OCI-LY7 (cell line): ENCODE measurements around the gene RAB35. TPM values are rescaled to one million over a fixed set of nuclear protein-coding genes. Genes with fewer than 3 reads are reported as not detected.

ENCODE experiments used
- BruUV-seq: library from RNA; stranded (reverse); fragments of 400-500 nt; replicated peaks from 2 replicates; lab custom pipeline; 2021; lab: Mats Ljungman, UMichigan
- CTCF ChIA-PET: fragments of 300-600 bp; sonication (Branson Sonifier 250); formaldehyde crosslinking; loops from one replicate; lab custom pipeline; 2022; ENCODE audit warnings: antibody characterized with exemption; ENCODE audit not compliant: unreplicated experiment; lab: Charles Lee
- POLR2A ChIA-PET: fragments of 300-600 bp; sonication (Branson Sonifier 250); formaldehyde crosslinking; loops from one replicate; lab custom pipeline; 2022; ENCODE audit warnings: antibody characterized with exemption; lab: Charles Lee
- DNase-seq: peaks from one replicate; pipeline ENCODE4 v3.0.0-alpha.2; 2015; ENCODE audit warnings: low spot score
- H2AFZ ChIP-seq: fragments of 200-600 bp; sonication (generic), shearing (Covaris generic); 2 replicates; pipeline ENCODE4 v1.6.1; 2014; ENCODE audit warnings: mild to moderate bottlenecking, antibody characterized with exemption, low read length, moderate library complexity
- H3K27ac ChIP-seq: fragments of 200-600 bp; sonication (generic); 2 replicates; pipeline ENCODE4 v1.5.1; 2014; ENCODE audit warnings: mixed run types, low read depth, mild to moderate bottlenecking, moderate library complexity, low read length, inconsistent platforms; ENCODE audit not compliant: poor library complexity, severe bottlenecking
- H3K36me3 ChIP-seq: fragments of 200-600 bp; sonication (generic); 2 replicates; pipeline ENCODE4 v1.6.1; 2014; ENCODE audit warnings: mild to moderate bottlenecking, antibody characterized with exemption, low read length, moderate library complexity, mixed read lengths; ENCODE audit not compliant: insufficient read depth
- H3K4me1 ChIP-seq: fragments of 200-600 bp; sonication (generic); 2 replicates; pipeline ENCODE4 v1.5.1; 2014; ENCODE audit warnings: mild to moderate bottlenecking, low read length; ENCODE audit not compliant: insufficient read depth, poor library complexity, severe bottlenecking
- H3K4me2 ChIP-seq: fragments of 200-600 bp; sonication (generic); 2 replicates; pipeline ENCODE4 v1.6.1; 2014; ENCODE audit warnings: mild to moderate bottlenecking, low read length
- H3K4me3 ChIP-seq: fragments of 200-600 bp; sonication (generic); 2 replicates; pipeline ENCODE4 v1.5.1; 2014; ENCODE audit warnings: mild to moderate bottlenecking, low read depth, low read length; ENCODE audit not compliant: poor library complexity, severe bottlenecking
- H3K79me2 ChIP-seq: fragments of 200-600 bp; sonication (generic); 2 replicates; pipeline ENCODE4 v1.6.1; 2016; ENCODE audit warnings: low read depth, mild to moderate bottlenecking, low read length, moderate library complexity, mixed read lengths; ENCODE audit not compliant: insufficient read depth
- H3K9me2 ChIP-seq: fragments of 200-600 bp; sonication (generic); 2 replicates; pipeline ENCODE4 v1.6.1; 2016; ENCODE audit warnings: mild to moderate bottlenecking, low read length, mixed read lengths; ENCODE audit not compliant: insufficient read depth
- H3K9me3 ChIP-seq: fragments of 200-600 bp; sonication (generic); 2 replicates; pipeline ENCODE4 v1.6.1; 2014; ENCODE audit warnings: mild to moderate bottlenecking, mixed run types, low read length, mixed read lengths
- H4K20me1 ChIP-seq: fragments of 200-600 bp; sonication (generic); 2 replicates; pipeline ENCODE4 v1.6.1; 2014; ENCODE audit warnings: mild to moderate bottlenecking, antibody characterized with exemption, low read length, moderate library complexity, mixed read lengths; ENCODE audit not compliant: insufficient read depth
- EZH2phosphoT487 ChIP-seq: fragments of 200-600 bp; sonication (generic); IDR thresholded peaks from 2 replicates; pipeline ENCODE4 v1.6.1; 2018; ENCODE audit warnings: low read depth, borderline replicate concordance, mild to moderate bottlenecking, mixed run types, antibody characterized with exemption, low read length, moderate library complexity, mixed read lengths
- intact Hi-C: fragments of 100-400 bp; cut with micrococcal nuclease; formaldehyde crosslinking; loops from one replicate; pipeline ENCODE4 v1.10.0; 2022; ENCODE audit not compliant: unreplicated experiment
- total RNA-seq, 2 experiments: library from RNA; depleted of rRNA in 1 of 2; stranded (reverse); fragments of >200 nt in 1 of 2; shearing (Covaris generic) in 1 of 2; gene quantifications; 2 replicates each; pipeline ENCODE4 v1.2.3, GENCODE V29; 2014 to 2022
- TF ChIP-seq, protein P1 (sequence below): fragments of 200-600 bp; sonication (generic); conservative IDR thresholded peaks from 2 replicates; pipeline ENCODE4 v1.5.1; 2014; ENCODE audit warnings: mild to moderate bottlenecking, antibody characterized with exemption, low read length, moderate library complexity, mixed read lengths

Gene RAB35
- total RNA-seq, 2 experiments from 2014 or later: 42.2 to 85.9 TPM

DNA sequence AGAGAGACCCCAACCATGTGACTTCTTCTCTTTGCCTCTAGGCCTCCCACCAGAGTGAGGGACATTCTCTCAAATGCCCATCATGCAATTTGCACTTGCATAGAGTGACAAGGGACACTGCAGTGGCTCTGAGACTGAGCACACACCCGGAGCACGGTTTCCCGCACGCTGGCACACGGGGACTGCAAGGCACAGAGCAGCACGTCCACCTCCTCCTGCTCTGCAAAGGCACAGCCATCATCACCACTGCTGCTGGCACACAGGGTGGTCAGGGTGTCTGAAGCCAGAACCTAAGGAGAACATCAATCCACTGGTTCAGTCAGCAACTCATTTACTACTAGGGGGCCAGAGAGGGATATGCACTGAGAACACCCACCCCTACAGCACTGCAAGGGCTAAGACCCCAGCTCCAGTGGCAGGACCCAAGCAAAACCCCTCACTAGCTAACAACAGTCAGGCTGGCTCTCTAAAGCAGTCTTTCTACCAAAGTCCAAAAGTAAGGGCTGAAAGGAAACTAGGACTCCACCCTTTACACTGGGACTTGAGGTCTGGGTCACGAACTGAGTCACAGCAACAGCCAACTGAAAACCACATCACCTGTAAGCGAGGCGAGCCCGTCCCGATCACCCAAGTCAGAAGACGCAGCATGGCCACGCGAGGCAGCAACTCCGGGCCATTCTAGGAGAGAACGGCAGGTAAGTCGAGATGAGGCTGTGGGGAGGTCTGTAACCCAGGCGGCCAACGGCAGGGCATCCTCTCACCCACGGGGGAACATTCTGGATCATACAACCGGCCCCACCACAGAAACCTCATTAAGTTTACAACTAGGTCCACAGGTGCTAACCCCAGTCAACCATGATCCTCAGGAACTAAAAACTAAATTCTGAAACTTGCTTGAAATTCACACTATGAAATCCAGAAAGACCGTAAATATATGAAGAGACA, 40.0 kb upstream of the RAB35 start:
- Histone ChIP-seq H3K36me3 (peaks cover 95% of the 10 kb centered on the region), H3K4me3 (no peak overlapping the region), H3K27ac (no peak overlapping the region), H2AFZ (no peak overlapping the region), H4K20me1 (no peaks in the 10 kb centered on the region), H3K4me2 (no peak overlapping the region), H3K79me2 (no peaks in the 10 kb centered on the region), H3K9me3 (no peaks in the 10 kb centered on the region), H3K4me1 (no peaks in the 10 kb centered on the region), H3K9me2 (no peaks in the 10 kb centered on the region)
- TF ChIP-seq, protein P1, sequence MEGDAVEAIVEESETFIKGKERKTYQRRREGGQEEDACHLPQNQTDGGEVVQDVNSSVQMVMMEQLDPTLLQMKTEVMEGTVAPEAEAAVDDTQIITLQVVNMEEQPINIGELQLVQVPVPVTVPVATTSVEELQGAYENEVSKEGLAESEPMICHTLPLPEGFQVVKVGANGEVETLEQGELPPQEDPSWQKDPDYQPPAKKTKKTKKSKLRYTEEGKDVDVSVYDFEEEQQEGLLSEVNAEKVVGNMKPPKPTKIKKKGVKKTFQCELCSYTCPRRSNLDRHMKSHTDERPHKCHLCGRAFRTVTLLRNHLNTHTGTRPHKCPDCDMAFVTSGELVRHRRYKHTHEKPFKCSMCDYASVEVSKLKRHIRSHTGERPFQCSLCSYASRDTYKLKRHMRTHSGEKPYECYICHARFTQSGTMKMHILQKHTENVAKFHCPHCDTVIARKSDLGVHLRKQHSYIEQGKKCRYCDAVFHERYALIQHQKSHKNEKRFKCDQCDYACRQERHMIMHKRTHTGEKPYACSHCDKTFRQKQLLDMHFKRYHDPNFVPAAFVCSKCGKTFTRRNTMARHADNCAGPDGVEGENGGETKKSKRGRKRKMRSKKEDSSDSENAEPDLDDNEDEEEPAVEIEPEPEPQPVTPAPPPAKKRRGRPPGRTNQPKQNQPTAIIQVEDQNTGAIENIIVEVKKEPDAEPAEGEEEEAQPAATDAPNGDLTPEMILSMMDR: no peak
- no peak for TF ChIP-seq EZH2phosphoT487
- DNase-seq: no peak
- POLR2A ChIA-PET: no interaction called here
- CTCF ChIA-PET: no interaction called here
- intact Hi-C loops: no loop called here
- no TSS peak for BruUV-seq

DNA sequence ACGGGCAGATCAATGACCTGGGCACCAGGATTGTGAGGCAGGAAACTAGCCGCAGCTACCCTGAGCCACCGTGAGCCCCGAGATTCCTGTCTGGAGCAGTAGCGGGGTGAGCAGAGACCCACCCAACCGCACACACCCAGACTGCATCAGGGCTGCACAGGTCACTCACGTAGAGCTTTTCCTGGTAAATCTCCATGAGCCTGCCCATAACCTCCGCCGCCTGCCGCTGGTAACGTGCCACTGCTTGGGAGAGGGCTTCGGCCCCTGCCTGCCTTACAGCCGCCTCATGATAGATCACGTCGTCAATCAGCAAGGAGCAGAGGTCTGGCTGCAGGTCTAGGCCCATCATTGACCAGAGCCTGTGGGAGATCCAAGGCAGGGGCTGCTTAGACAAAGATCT, 38.5 kb upstream of the RAB35 start:
- no peak overlapping the region for H3K4me2 ChIP-seq
- H3K79me2 ChIP-seq: no peaks in the 10 kb centered on the region
- H2AFZ ChIP-seq: no peak overlapping the region
- H3K4me1 ChIP-seq: no peaks in the 10 kb centered on the region
- TF ChIP-seq, protein P1: no peak
- TF ChIP-seq EZH2phosphoT487: no peak
- CTCF ChIA-PET: interaction anchor here (0.6 kb wide), 1 partner anchor 33 kb away, joined by 3 read pairs; no protein-coding TSS in a partner anchor
- peaks cover 93% of the 10 kb centered on the region for H3K36me3 ChIP-seq
- no peaks in the 10 kb centered on the region for H4K20me1 ChIP-seq
- no TSS peak for BruUV-seq
- intact Hi-C loops: no loop called here
- no peak overlapping the region for H3K27ac ChIP-seq
- H3K9me2 ChIP-seq: no peaks in the 10 kb centered on the region
- H3K9me3 ChIP-seq: no peaks in the 10 kb centered on the region
- POLR2A ChIA-PET: interaction anchor here (0.7 kb wide), 1 partner anchor 21 kb away, joined by 3 read pairs; no protein-coding TSS in a partner anchor
- DNase-seq: no peak
- H3K4me3 ChIP-seq: no peak overlapping the region
